Measurements from ENCODE around the gene MPZL1. TPM values are rescaled to one million over a fixed set of nuclear protein-coding genes. Genes with fewer than 3 reads are reported as not detected.

Gene MPZL1
- 66.6 and 112 TPM in 2 replicates for total RNA-seq (ENCODE audit: low replicate concordance)

DNA sequence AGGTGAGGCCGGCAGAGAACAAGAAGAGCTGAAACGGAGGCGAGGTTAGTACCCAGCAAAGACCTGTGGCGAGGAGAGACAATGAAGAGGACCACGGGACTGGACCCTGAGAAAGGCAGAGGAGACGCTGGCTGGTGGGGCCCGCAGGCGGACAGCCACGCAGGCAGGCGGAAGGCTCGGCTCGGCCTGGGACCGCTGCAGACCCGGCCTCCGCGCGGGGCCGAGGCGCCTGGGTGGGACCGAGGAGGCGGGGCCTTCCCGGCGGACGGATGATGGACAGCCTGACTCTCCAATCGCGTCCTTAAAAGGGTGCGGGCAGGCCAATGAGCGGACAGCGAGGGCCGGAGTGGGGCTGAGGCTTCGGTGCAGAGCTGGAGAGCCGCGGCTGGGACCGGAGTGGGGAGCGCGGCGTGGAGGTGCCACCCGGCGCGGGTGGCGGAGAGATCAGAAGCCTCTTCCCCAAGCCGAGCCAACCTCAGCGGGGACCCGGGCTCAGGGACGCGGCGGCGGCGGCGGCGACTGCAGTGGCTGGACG is at the start of gene MPZL1:
Gene MPZL1, plus strand, starts transcription at position 366 of the 535 bp plus-strand sequence. CDS start 170 bp downstream, outside the sequence.
- peak within 1 kb of the TSS; percentile 84 for H3K4me3 ChIP-seq (ENCODE audit: low read depth, low read length)
- TF ChIP-seq, protein P1, sequence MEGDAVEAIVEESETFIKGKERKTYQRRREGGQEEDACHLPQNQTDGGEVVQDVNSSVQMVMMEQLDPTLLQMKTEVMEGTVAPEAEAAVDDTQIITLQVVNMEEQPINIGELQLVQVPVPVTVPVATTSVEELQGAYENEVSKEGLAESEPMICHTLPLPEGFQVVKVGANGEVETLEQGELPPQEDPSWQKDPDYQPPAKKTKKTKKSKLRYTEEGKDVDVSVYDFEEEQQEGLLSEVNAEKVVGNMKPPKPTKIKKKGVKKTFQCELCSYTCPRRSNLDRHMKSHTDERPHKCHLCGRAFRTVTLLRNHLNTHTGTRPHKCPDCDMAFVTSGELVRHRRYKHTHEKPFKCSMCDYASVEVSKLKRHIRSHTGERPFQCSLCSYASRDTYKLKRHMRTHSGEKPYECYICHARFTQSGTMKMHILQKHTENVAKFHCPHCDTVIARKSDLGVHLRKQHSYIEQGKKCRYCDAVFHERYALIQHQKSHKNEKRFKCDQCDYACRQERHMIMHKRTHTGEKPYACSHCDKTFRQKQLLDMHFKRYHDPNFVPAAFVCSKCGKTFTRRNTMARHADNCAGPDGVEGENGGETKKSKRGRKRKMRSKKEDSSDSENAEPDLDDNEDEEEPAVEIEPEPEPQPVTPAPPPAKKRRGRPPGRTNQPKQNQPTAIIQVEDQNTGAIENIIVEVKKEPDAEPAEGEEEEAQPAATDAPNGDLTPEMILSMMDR (IDR thresholded peaks at IDR 0.05; ENCODE audit: insufficient read depth, low read length) = no peak
- peak; percentile 94 for DNase-seq (ENCODE audit: low read depth)

DNA sequence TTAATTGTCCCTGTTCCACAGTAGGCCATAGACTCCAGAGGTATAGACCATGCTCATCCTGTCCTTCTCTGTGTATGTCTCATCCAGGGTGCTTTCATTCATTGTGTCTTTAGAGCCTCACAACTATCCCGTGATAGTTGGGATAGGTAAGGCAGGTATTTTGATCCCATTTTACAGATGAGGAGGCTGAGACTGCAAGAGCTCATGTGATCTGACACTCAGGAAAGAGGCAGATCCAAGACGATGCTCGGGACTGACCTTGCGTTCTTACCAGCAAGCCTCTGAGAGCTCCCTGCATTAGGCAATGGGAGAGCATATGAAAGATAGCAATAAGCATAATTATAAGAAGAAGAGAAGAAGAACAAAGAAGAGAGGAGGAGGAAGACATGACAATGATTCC is 49.0 kb upstream of the MPZL1 start:
- TF ChIP-seq, protein P1 (IDR thresholded peaks at IDR 0.05; ENCODE audit: insufficient read depth, low read length) = no peak
- no peak for DNase-seq (ENCODE audit: low read depth)
- H3K4me3 ChIP-seq (ENCODE audit: low read depth, low read length) = no peak overlapping the region

DNA sequence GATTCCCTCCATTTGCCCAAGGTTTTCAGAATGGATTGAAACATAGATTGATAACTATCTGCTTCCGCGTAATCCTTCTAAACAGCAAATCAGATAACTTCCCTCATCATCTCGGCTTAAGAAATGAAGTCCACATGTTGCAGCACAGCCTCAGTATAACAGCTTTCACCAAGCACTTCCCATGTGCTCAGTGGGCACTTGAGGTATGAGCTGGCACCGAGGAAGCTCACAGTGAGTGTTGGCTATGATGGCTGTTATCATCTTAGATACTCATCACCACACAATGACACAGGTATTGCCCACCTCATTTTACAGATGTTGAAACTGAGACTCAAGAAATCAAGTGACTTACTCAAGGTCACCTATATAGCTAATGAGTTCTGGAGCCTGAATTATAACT is 48.5 kb upstream of the MPZL1 start:
- no peak for DNase-seq (ENCODE audit: low read depth)
- no peak overlapping the region for H3K4me3 ChIP-seq (ENCODE audit: low read depth, low read length)
- TF ChIP-seq, protein P1 (IDR thresholded peaks at IDR 0.05; ENCODE audit: insufficient read depth, low read length) = no peak

DNA sequence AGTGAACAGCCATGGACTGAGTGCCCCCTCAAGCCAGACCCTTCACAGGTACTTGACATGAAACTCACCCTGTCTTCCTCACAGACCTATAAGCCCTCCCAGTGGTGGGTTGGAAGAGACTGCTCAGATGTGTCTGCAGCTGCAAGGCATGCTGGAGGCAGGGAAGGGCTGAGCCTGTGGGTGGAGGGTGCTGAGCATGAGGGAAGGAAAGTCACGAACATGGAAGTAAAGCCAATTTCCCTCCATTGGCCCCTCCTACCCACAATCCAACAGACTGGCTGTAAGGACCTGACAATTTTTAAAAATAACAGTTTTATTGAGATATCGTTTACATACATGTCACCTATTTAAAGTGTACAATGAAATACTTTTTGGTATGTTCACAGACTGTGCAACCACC is 47.6 kb upstream of the MPZL1 start:
- no peak overlapping the region for H3K4me3 ChIP-seq (ENCODE audit: low read depth, low read length)
- no peak for DNase-seq (ENCODE audit: low read depth)
- TF ChIP-seq, protein P1 (IDR thresholded peaks at IDR 0.05; ENCODE audit: insufficient read depth, low read length) = no peak

DNA sequence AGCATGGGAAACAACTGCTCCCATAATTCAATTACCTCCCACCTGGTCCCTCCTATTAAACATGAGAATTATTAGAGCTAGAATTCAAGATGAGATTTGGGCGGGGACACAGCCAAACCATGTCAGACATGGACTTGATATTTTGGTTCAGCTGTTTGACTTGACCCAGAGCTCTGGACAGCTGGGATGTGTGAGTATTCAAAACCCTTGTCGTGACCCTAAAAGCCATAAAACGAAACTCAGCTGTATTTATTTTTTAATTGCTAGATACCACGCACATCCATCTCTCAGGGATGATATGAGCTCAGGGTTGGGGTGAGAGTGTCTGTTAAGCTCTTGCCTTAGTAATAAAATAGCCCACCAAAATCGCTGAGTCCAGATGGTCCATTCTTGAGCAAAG is 46.3 kb upstream of the MPZL1 start:
- DNase-seq (ENCODE audit: low read depth) = no peak
- TF ChIP-seq, protein P1 (IDR thresholded peaks at IDR 0.05; ENCODE audit: insufficient read depth, low read length) = no peak
- no peak overlapping the region for H3K4me3 ChIP-seq (ENCODE audit: low read depth, low read length)

DNA sequence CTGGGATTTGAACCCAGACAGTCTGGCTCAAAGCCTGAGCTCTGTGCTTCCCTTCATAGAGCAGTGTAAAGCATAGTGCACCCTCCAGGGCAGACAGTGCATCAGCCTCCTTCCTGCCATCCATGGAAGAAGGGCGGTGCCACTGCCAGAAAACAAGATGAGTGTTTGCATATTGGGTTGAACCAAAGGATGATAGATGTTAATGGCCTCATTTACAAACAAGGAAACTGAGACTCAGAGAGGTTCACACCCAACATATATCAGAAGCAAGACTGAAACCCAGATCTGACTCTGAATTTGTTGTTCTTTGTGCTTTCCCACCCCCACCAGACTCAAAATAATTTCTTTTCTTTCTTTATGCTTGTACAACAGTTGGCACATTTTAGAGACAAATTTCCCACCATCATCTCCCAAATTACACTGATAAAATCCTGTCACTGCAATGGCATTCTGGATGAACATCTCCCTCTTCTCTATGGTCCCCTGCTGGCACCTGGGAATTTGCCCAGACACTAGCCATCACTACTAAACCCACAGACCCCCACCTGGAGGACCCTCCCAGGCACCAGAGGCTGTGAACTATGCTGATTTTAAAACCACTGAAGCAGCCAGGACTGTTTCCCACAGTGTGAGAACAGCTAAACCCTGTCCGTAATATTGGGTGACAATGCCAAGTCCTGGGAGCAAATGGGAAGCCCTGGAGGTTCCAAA is 45.4 kb upstream of the MPZL1 start:
- H3K4me3 ChIP-seq (ENCODE audit: low read depth, low read length) = no peak overlapping the region
- TF ChIP-seq, protein P1 (IDR thresholded peaks at IDR 0.05; ENCODE audit: insufficient read depth, low read length) = no peak
- DNase-seq (ENCODE audit: low read depth) = no peak

All from fibroblast of the aortic adventitia (primary cell).